ENCODE data around the gene GPR142.

The GPR142 gene

GRCh38 chr17:74345433-74346241 lies 21.7 kb upstream of the GPR142 start:
- DNase-seq, result peak; percentile 38

- DNase-seq, result no peak
Observed at GRCh38 chr17:74347646-74348045, 19.7 kb upstream of the GPR142 start.

- DNase-seq, result no peak
Observed at GRCh38 chr17:74349120-74349519, 18.2 kb upstream of the GPR142 start.

- DNase-seq, result no peak
Observed at GRCh38 chr17:74350486-74350885, 16.8 kb upstream of the GPR142 start.

GRCh38 chr17:74351552-74352210 lies 15.6 kb upstream of the GPR142 start:
- DNase-seq, result no peak

- no peak for DNase-seq
Observed at GRCh38 chr17:74353446-74354060, 13.8 kb upstream of the GPR142 start.

- DNase-seq, result no peak
Observed at GRCh38 chr17:74354123-74354522, 13.2 kb upstream of the GPR142 start.

GRCh38 chr17:74354561-74354960 lies 12.7 kb upstream of the GPR142 start:
- DNase-seq, result no peak

- no peak for DNase-seq
Observed at GRCh38 chr17:74355065-74355464, 12.2 kb upstream of the GPR142 start.

GRCh38 chr17:74356646-74357465 lies 10.4 kb upstream of the GPR142 start:
- DNase-seq, result no peak

- DNase-seq, result no peak
Observed at GRCh38 chr17:74357466-74357809, 9.9 kb upstream of the GPR142 start.

- DNase-seq, result no peak
Observed at GRCh38 chr17:74358697-74359096, 8.6 kb upstream of the GPR142 start.

GRCh38 chr17:74359916-74360315 lies 7.4 kb upstream of the GPR142 start:
- no peak for DNase-seq

- no peak for DNase-seq
Observed at GRCh38 chr17:74360899-74361229, 6.4 kb upstream of the GPR142 start.

GRCh38 chr17:74361230-74362068 lies 5.9 kb upstream of the GPR142 start, which contains the start of gene BTBD17:
BTBD17 (minus strand) TSS chr17:74361868; CDS start chr17:74361819, 49 bp downstream.
- peak; percentile 81 for DNase-seq

GRCh38 chr17:74362069-74362405 lies 5.3 kb upstream of the GPR142 start:
- no peak for DNase-seq

- DNase-seq, result no peak
Observed at GRCh38 chr17:74362810-74363498, 4.4 kb upstream of the GPR142 start.

GRCh38 chr17:74368341-74369081 lies 1.2 kb downstream of the GPR142 start:
- peak; percentile 80 for DNase-seq

- DNase-seq, result no peak
Observed at GRCh38 chr17:74369221-74369620, 1.9 kb downstream of the GPR142 start.

GRCh38 chr17:74369665-74370490 lies 2.6 kb downstream of the GPR142 start:
- no peak for DNase-seq

Data from NCI-H1694 (cell line).